ENCODE measurements around the gene RTKN. TPM values are rescaled to one million over a fixed set of nuclear protein-coding genes. Genes with fewer than 3 reads are reported as not detected.

The RTKN gene
- total and polyA plus RNA-seq, 2 of the 13 experiments (the other 11 are each of a cell fraction or from before 2014, with no cell fraction given) = 159 to 166 TPM

- TF ChIP-seq ZNF567 (CRISPR knock-in tag; IDR thresholded peaks at IDR 0.05; ENCODE audit: borderline replicate concordance) = peak; percentile 96; the same call in 1 of the 2 replicates
- peak; percentile 31; the same call in 1 of the 2 replicates for TF ChIP-seq ZNF770 (CRISPR knock-in tag; IDR thresholded peaks at IDR 0.05)
- peak; percentile 68; the same call in 1 of the 2 replicates for TF ChIP-seq ZNF576 (CRISPR knock-in tag; IDR thresholded peaks at IDR 0.05)
- 0 out of 2 replicates have a peak, but pooled peaks have one; percentile 1 for TF ChIP-seq KDM6A (CRISPR knock-in tag; IDR thresholded peaks at IDR 0.05; ENCODE audit: low read depth)
- TF ChIP-seq ZSCAN9 (CRISPR knock-in tag; IDR thresholded peaks at IDR 0.05; ENCODE audit: borderline replicate concordance) = no peak; the same call in 1 of the 2 replicates
- TF ChIP-seq ZNF280D (CRISPR knock-in tag; IDR thresholded peaks at IDR 0.05) = peak; percentile 63
- TF ChIP-seq SKI (IDR thresholded peaks at IDR 0.05; ENCODE audit: partially characterized antibody) = peak; percentile 18
- TF ChIP-seq GTF3A (CRISPR knock-in tag; conservative IDR thresholded peaks at IDR 0.05) = no peak
- TF ChIP-seq NCOA5 (CRISPR knock-in tag; IDR thresholded peaks at IDR 0.05) = no peak
- 0 out of 2 replicates have a peak, but pooled peaks have one; percentile 8 for TF ChIP-seq ZSCAN22 (CRISPR knock-in tag; IDR thresholded peaks at IDR 0.05)
- peak; percentile 67; the same call in 1 of the 2 replicates for TF ChIP-seq ZBTB43 (CRISPR knock-in tag; conservative IDR thresholded peaks at IDR 0.05)
- TF ChIP-seq ZNF691 (CRISPR knock-in tag; IDR thresholded peaks at IDR 0.05; ENCODE audit: borderline replicate concordance, low read depth) = no peak; the same call in 1 of the 2 replicates
- TF ChIP-seq ZNF354B (CRISPR knock-in tag; IDR thresholded peaks at IDR 0.05) = 0 out of 2 replicates have a peak, but pooled peaks have one; percentile 69
- no peak for TF ChIP-seq ZNF512 (CRISPR knock-in tag; IDR thresholded peaks at IDR 0.05)
- TF ChIP-seq FOXA3 (CRISPR knock-in tag; IDR thresholded peaks at IDR 0.05) = peak; percentile 43
- TF ChIP-seq MIXL1 (CRISPR knock-in tag; IDR thresholded peaks at IDR 0.05) = peak; percentile 76; the same call in 1 of the 2 replicates
- TF ChIP-seq RFX5 (IDR thresholded peaks at IDR 0.05; ENCODE audit: low read depth, low read length) = peak; percentile 13; the same call in 1 of the 2 replicates
- TF ChIP-seq ZNF546 (CRISPR knock-in tag; conservative IDR thresholded peaks at IDR 0.05) = peak; percentile 94; the same call in 1 of the 2 replicates
- TF ChIP-seq PPARG (CRISPR knock-in tag; conservative IDR thresholded peaks at IDR 0.05) = peak; percentile 63
- TF ChIP-seq MTA3 (CRISPR knock-in tag; IDR thresholded peaks at IDR 0.05) = no peak
These were observed 41.3 kb upstream of the RTKN start, which contains the start of the genes CCDC142 and TTC31 (continued) for GRCh38 chr2:74482801-74483674.
